MCF 10A (cell line): Measurements from ENCODE around the gene OR2T2. TPM values are rescaled to one million over a fixed set of nuclear protein-coding genes. Genes with fewer than 3 reads are reported as not detected.

ENCODE experiments used
- total RNA-seq: library from RNA; stranded (reverse); gene quantifications from 2 replicates; pipeline ENCODE4 v1.2.3, GENCODE V29; 2022

Gene OR2T2
- total RNA-seq, 1 experiment from 2014 or later: not detected

Other genes with a start within 250 kb of the OR2T2 start
- gene OR2M3, start 248.4 kb upstream of the OR2T2 start, total RNA-seq: not detected in 2 replicates
- not detected in 2 replicates for gene OR2M4, start 214.2 kb upstream of the OR2T2 start, total RNA-seq
- gene OR2T33, start 167.7 kb upstream of the OR2T2 start, total RNA-seq: not detected in 2 replicates
- gene OR2T12, start 142.2 kb upstream of the OR2T2 start, total RNA-seq: not detected in 2 replicates
- gene OR2M7, start 121.1 kb upstream of the OR2T2 start, total RNA-seq: not detected in 2 replicates
- not detected in 2 replicates for gene OR14C36, start 96.9 kb upstream of the OR2T2 start, total RNA-seq
- gene OR2T4, start 84.0 kb upstream of the OR2T2 start, total RNA-seq: not detected in 2 replicates
- not detected in 2 replicates for gene OR2T6, start 69.9 kb upstream of the OR2T2 start, total RNA-seq
- gene OR2T1, start 42.6 kb upstream of the OR2T2 start, total RNA-seq: not detected in 2 replicates
- gene OR2T3, start 27.7 kb downstream of the OR2T2 start, total RNA-seq: not detected in 2 replicates
- not detected in 2 replicates for gene OR2T5, start 43.0 kb downstream of the OR2T2 start, total RNA-seq
- not detected in 2 replicates for gene OR2G6, start 62.4 kb downstream of the OR2T2 start, total RNA-seq
- gene OR2T29, start 117.1 kb downstream of the OR2T2 start, total RNA-seq: not detected in 2 replicates
- gene OR2T34, start 129.1 kb downstream of the OR2T2 start, total RNA-seq: not detected in 2 replicates
- not detected in 2 replicates for gene OR2T10, start 152.1 kb downstream of the OR2T2 start, total RNA-seq
- gene OR2T11, start 189.5 kb downstream of the OR2T2 start, total RNA-seq: not detected in 2 replicates
- not detected in 2 replicates for gene OR2T35, start 199.6 kb downstream of the OR2T2 start, total RNA-seq
- not detected in 2 replicates for gene OR2T27, start 209.9 kb downstream of the OR2T2 start, total RNA-seq